Ascending aorta (tissue), 2 donors: ENCODE measurements around the gene PCA3. TPM values are rescaled to one million over a fixed set of nuclear protein-coding genes. Genes with fewer than 3 reads are reported as not detected.

Experiments
- DNase-seq, 2 donors: peaks; one replicate each; pipeline ENCODE4 v3.0.0-alpha.2; 2019; ENCODE audit warnings: low spot score in 2 of 2
- H3K27ac ChIP-seq, 2 donors: fragments of 200-600 bp; sonication (generic); one replicate each; pipeline ENCODE4 v1.5.1; 2016 to 2017; ENCODE audit warnings: mild to moderate bottlenecking in 1 of 2
- H3K27me3 ChIP-seq: fragments of 200-600 bp; sonication (generic); one replicate; pipeline ENCODE4 v1.5.1; 2017
- H3K36me3 ChIP-seq, 2 donors: fragments of 200-600 bp; sonication (generic); one replicate each; pipeline ENCODE4 v1.5.1; 2016
- H3K4me1 ChIP-seq, 2 donors: fragments of 200-600 bp; sonication (generic); one replicate each; pipeline ENCODE4 v1.5.1; 2016 to 2017; ENCODE audit warnings: mild to moderate bottlenecking in 1 of 2
- H3K4me3 ChIP-seq, 2 donors: fragments of 200-600 bp; sonication (generic); one replicate each; pipeline ENCODE4 v1.5.1; 2016 to 2017; ENCODE audit warnings: mild to moderate bottlenecking in 1 of 2
- H3K9me3 ChIP-seq, 2 donors: fragments of 200-600 bp; sonication (generic); one replicate each; pipeline ENCODE4 v1.5.1; 2016
- intact Hi-C: fragments of 100-400 bp; cut with DNase I; formaldehyde crosslinking; loops from one replicate; pipeline ENCODE4 v1.15.1; 2023
- total RNA-seq: library from RNA; depleted of rRNA; stranded (reverse); fragments of >200 nt; gene quantifications from one replicate; pipeline ENCODE4 v1.1.0, GENCODE V29; 2016
- TF ChIP-seq, protein P1 (sequence below), 3 experiments: fragments of 200-600 bp in 2 of 3; fragments of 450-650 bp in 1 of 3; sonication (generic) in 2 of 3; IDR thresholded peaks; one replicate each; pipeline ENCODE4 v1.5.1; 2016 to 2019; ENCODE audit warnings: antibody characterized with exemption in 3 of 3, mild to moderate bottlenecking in 1 of 3, moderate library complexity in 1 of 3

The PCA3 gene
- total RNA-seq, 1 donor from 2014 or later: not detected

GRCh38 chr9:76835571-76836283 lies 71.5 kb downstream of the PCA3 start:
- DNase-seq: peak in 1 of 2 donors; percentile 66
- Histone ChIP-seq H3K27ac (peak overlapping the region; percentile 86 to 94), H3K4me3 (peak overlapping the region; percentile 10 to 28), H3K36me3 (no peaks in the 10 kb centered on the region), H3K4me1 (peaks cover 0 to 31% of the 10 kb centered on the region in 2 donors), H3K9me3 (peaks cover 0 to under 1% of the 10 kb centered on the region in 2 donors), H3K27me3 (no peaks in the 10 kb centered on the region)
- intact Hi-C loops: loop anchor here (1.0 to 2.0 kb wide), 3 partner anchors 17 to 91 kb away; no protein-coding TSS in a partner anchor
- TF ChIP-seq, protein P1, sequence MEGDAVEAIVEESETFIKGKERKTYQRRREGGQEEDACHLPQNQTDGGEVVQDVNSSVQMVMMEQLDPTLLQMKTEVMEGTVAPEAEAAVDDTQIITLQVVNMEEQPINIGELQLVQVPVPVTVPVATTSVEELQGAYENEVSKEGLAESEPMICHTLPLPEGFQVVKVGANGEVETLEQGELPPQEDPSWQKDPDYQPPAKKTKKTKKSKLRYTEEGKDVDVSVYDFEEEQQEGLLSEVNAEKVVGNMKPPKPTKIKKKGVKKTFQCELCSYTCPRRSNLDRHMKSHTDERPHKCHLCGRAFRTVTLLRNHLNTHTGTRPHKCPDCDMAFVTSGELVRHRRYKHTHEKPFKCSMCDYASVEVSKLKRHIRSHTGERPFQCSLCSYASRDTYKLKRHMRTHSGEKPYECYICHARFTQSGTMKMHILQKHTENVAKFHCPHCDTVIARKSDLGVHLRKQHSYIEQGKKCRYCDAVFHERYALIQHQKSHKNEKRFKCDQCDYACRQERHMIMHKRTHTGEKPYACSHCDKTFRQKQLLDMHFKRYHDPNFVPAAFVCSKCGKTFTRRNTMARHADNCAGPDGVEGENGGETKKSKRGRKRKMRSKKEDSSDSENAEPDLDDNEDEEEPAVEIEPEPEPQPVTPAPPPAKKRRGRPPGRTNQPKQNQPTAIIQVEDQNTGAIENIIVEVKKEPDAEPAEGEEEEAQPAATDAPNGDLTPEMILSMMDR (IDR thresholded peaks at IDR 0.05): no peak

Other genes starting within 250 kb of the PCA3 start
- 200 TPM for gene PRUNE2, start 141.7 kb downstream of the PCA3 start, total RNA-seq